SK-N-SH (cell line): ENCODE results near the gene AKAP6. TPM values are rescaled to one million over a fixed set of nuclear protein-coding genes. Genes with fewer than 3 reads are reported as not detected.
A peak's percentile ranks its signal among the peaks of the same experiment; 100 is the strongest.

Experiments used
- CHD2 ChIP-seq: fragments of 150-350 bp; IDR thresholded peaks from 2 replicates; pipeline ENCODE4 v1.6.1; 2018; ENCODE audit warnings: low read length; ENCODE audit not compliant: partially characterized antibody
- CTCF ChIP-seq: fragments of 200-600 bp; sonication (generic); IDR thresholded peaks from 2 replicates; pipeline ENCODE4 v1.6.1; 2017; ENCODE audit warnings: antibody characterized with exemption, mild to moderate bottlenecking, moderate library complexity
- ELF1 ChIP-seq: IDR thresholded peaks from 2 replicates; pipeline ENCODE4 v1.4.0; 2012
- EP300 ChIP-seq, 2 experiments: IDR thresholded peaks; 2 replicates each; pipeline versions ENCODE4 v1.4.0 to v1.6.1; 2012; ENCODE audit warnings: borderline replicate concordance in 1 of 2, low read depth in 1 of 2, low read length in 1 of 2
- FOSL2 ChIP-seq: IDR thresholded peaks from 2 replicates; pipeline ENCODE4 v1.4.0; 2012; ENCODE audit warnings: low read depth, mild to moderate bottlenecking, moderate library complexity, borderline replicate concordance
- FOXJ3 ChIP-seq: sonication (generic); formaldehyde crosslinking; IDR thresholded peaks from 2 replicates; pipeline ENCODE4 v1.5.1; 2020; ENCODE audit warnings: mild to moderate bottlenecking, missing genetic modification reagents
- FOXM1 ChIP-seq: IDR thresholded peaks from 2 replicates; pipeline ENCODE4 v1.4.0; 2012; ENCODE audit warnings: low read depth, mild to moderate bottlenecking
- GABPA ChIP-seq: IDR thresholded peaks from 2 replicates; pipeline ENCODE4 v1.4.0; 2012; ENCODE audit warnings: low read depth, mild to moderate bottlenecking
- JUND ChIP-seq: IDR thresholded peaks from 2 replicates; pipeline ENCODE4 v1.4.0; 2012
- MAX ChIP-seq: IDR thresholded peaks from 2 replicates; pipeline ENCODE4 v1.4.0; 2012; ENCODE audit warnings: low read depth
- MEF2A ChIP-seq: IDR thresholded peaks from 2 replicates; pipeline ENCODE4 v1.4.0; 2012; ENCODE audit warnings: low read depth, borderline replicate concordance
- MXI1 ChIP-seq: IDR thresholded peaks from 2 replicates; pipeline ENCODE4 v1.6.1; 2012; ENCODE audit warnings: mild to moderate bottlenecking, low read depth, low read length, improper control_type of control experiment
- PBX3 ChIP-seq: IDR thresholded peaks from 2 replicates; pipeline ENCODE4; 2012
- POLR2AphosphoS5 ChIP-seq: IDR thresholded peaks from 2 replicates; pipeline ENCODE4 v1.6.1; 2012; ENCODE audit warnings: low read depth, low read length
- RCOR1 ChIP-seq: fragments of 150-350 bp; IDR thresholded peaks from 2 replicates; pipeline ENCODE4 v1.6.1; 2017; ENCODE audit warnings: antibody characterized with exemption, low read length
- REST ChIP-seq: IDR thresholded peaks from 2 replicates; pipeline ENCODE4 v1.6.1; 2012; ENCODE audit warnings: mild to moderate bottlenecking, low read depth, low read length, moderate library complexity
- RFX5 ChIP-seq: IDR thresholded peaks from 2 replicates; pipeline ENCODE4 v1.6.1; 2012; ENCODE audit warnings: mild to moderate bottlenecking, improper control_type of control experiment, low read length
- SIN3A ChIP-seq: IDR thresholded peaks from 2 replicates; pipeline ENCODE4 v1.6.1; 2012; ENCODE audit warnings: low read depth, mild to moderate bottlenecking, low read length, moderate library complexity, borderline replicate concordance
- SMC3 ChIP-seq: IDR thresholded peaks from 2 replicates; pipeline ENCODE4 v1.6.1; 2012; ENCODE audit warnings: low read depth, low read length, improper control_type of control experiment
- TAF1 ChIP-seq: IDR thresholded peaks from 2 replicates; pipeline ENCODE4 v1.6.1; 2012; ENCODE audit warnings: low read depth, mild to moderate bottlenecking, low read length, moderate library complexity, borderline replicate concordance
- TCF12 ChIP-seq: IDR thresholded peaks from 2 replicates; pipeline ENCODE4 v1.4.0; 2012
- TEAD4 ChIP-seq: IDR thresholded peaks from 2 replicates; pipeline ENCODE4 v1.4.0; 2012; ENCODE audit warnings: mild to moderate bottlenecking, borderline replicate concordance; ENCODE audit not compliant: insufficient read depth
- USF1 ChIP-seq: IDR thresholded peaks from 2 replicates; pipeline ENCODE4 v1.4.0; 2012; ENCODE audit warnings: low read depth, borderline replicate concordance
- YY1 ChIP-seq: IDR thresholded peaks from 2 replicates; pipeline ENCODE4 v1.4.0; 2012; ENCODE audit warnings: low read depth, mild to moderate bottlenecking
- ZBTB33 ChIP-seq: IDR thresholded peaks from 2 replicates; pipeline ENCODE4 v1.4.0; 2012; ENCODE audit warnings: low read depth, borderline replicate concordance
- polyA plus RNA-seq, 3 experiments: library from polyadenylated mRNA; depleted of rRNA; stranded (reverse); fragments of >200 nt; gene quantifications; 2 replicates each; pipeline ENCODE4 v1.2.3, GENCODE V29; 2012

The AKAP6 gene
- polyA plus RNA-seq, 1 of the 3 experiments (the other 2 are of a cell fraction) = 1.7 TPM

GRCh38 chr14:32607399-32607798, 278.3 kb downstream of the AKAP6 start (continued):
- TF ChIP-seq ZBTB33 (no peak), RFX5 (no peak), REST (no peak), USF1 (no peak), RCOR1 (peak; percentile 83), GABPA (no peak), TEAD4 (0 out of 2 replicates have a peak, but pooled peaks have one; percentile 42), FOXJ3 (CRISPR knock-in tag) (no peak), MEF2A (no peak), CTCF (no peak), PBX3 (peak; percentile 88), YY1 (no peak), SMC3 (no peak), JUND (peak; percentile 51), MXI1 (no peak), MAX (no peak), FOSL2 (no peak), POLR2AphosphoS5 (no peak), SIN3A (no peak), FOXM1 (no peak), ELF1 (no peak), TAF1 (no peak), TCF12 (peak; percentile 87), EP300 (IDR thresholded peaks at IDR 0.05; ENCODE audit: borderline replicate concordance in 1 of 2, low read depth in 1 of 2, low read length in 1 of 2) (peak in 1 of 2 experiments; percentile 70; a peak in 2 of 4 replicates), CHD2 (peak; percentile 33)
